ENCODE measurements around the gene RNF220. TPM values are rescaled to one million over a fixed set of nuclear protein-coding genes. Genes with fewer than 3 reads are reported as not detected.

RNF220 gene
- total and polyA plus RNA-seq, 2 experiments from 2014 or later, result 47.4 to 123 TPM

GRCh38 chr1:44408632-44409602, 3.9 kb downstream of the RNF220 start:
- WGBS, 2 experiments (ENCODE audit: low coverage in 1 of 2, low lambda C conversion rate in 2 of 2, missing lambda C conversion rate in 2 of 2), result 21 to 23% methylated on average over 37 of the region's 37 CpGs
- TF ChIP-seq EZH2 (IDR thresholded peaks at IDR 0.05; ENCODE audit: insufficient read depth, poor library complexity, severe bottlenecking) (peak; percentile 89), EZH2phosphoT487 (IDR thresholded peaks at IDR 0.05; ENCODE audit: insufficient read depth, low read depth) (0 out of 2 replicates have a peak, but pooled peaks have one; percentile 11)
- Histone ChIP-seq H3K4me2 (ENCODE audit: unreplicated experiment) (no peak overlapping the region), H3K9me3 (ENCODE audit: low read depth) (no peaks in the 10 kb centered on the region), H3K27ac (no peak overlapping the region), H3K4me3 (no peak overlapping the region), H3K9ac (no peak overlapping the region), H2AFZ (no peak overlapping the region), H3K9me2 (ENCODE audit: insufficient read depth) (no peaks in the 10 kb centered on the region), H3K27me3 (replicated peaks; ENCODE audit: insufficient read depth) (peaks cover 98% of the 10 kb centered on the region), H3K4me1 (ENCODE audit: insufficient read depth) (0 out of 2 replicates have a peak, but pooled peaks cover 10% of the 10 kb centered on the region), H3K79me2 (ENCODE audit: insufficient read depth) (no peaks in the 10 kb centered on the region), H4K20me1 (ENCODE audit: insufficient read depth) (no peaks in the 10 kb centered on the region), H3F3A (ENCODE audit: insufficient read depth) (no peaks in the 10 kb centered on the region), H3K36me3 (ENCODE audit: low read depth) (no peaks in the 10 kb centered on the region)
- in situ Hi-C loops (cut with MboI), result no loop called here
- DNase-seq, result no peak

- H2AFZ ChIP-seq, result no peak overlapping the region
- H3K4me1 ChIP-seq (ENCODE audit: insufficient read depth), result 0 out of 2 replicates have a peak, but pooled peaks cover 10% of the 10 kb centered on the region
- 25 to 26% methylated on average over 4 of the region's 4 CpGs for WGBS, 2 experiments (ENCODE audit: low coverage in 1 of 2, low lambda C conversion rate in 2 of 2, missing lambda C conversion rate in 2 of 2)
- no peaks in the 10 kb centered on the region for H3K9me3 ChIP-seq (ENCODE audit: low read depth)
- H3K4me2 ChIP-seq (ENCODE audit: unreplicated experiment), result no peak overlapping the region
- H3K79me2 ChIP-seq (ENCODE audit: insufficient read depth), result no peaks in the 10 kb centered on the region
- H4K20me1 ChIP-seq (ENCODE audit: insufficient read depth), result no peaks in the 10 kb centered on the region
- H3K36me3 ChIP-seq (ENCODE audit: low read depth), result no peaks in the 10 kb centered on the region
- H3K27me3 ChIP-seq (replicated peaks; ENCODE audit: insufficient read depth), result peaks cover 98% of the 10 kb centered on the region
- H3F3A ChIP-seq (ENCODE audit: insufficient read depth), result no peaks in the 10 kb centered on the region
- no peak for DNase-seq
- no peak overlapping the region for H3K9ac ChIP-seq
- H3K9me2 ChIP-seq (ENCODE audit: insufficient read depth), result no peaks in the 10 kb centered on the region
- no peak overlapping the region for H3K27ac ChIP-seq
- H3K4me3 ChIP-seq, result no peak overlapping the region
- TF ChIP-seq EZH2 (IDR thresholded peaks at IDR 0.05; ENCODE audit: insufficient read depth, poor library complexity, severe bottlenecking) (no peak), EZH2phosphoT487 (IDR thresholded peaks at IDR 0.05; ENCODE audit: insufficient read depth, low read depth) (no peak)
- in situ Hi-C loops (cut with MboI), result no loop called here
Observed at GRCh38 chr1:44409757-44410156, 4.7 kb downstream of the RNF220 start.

DNA sequence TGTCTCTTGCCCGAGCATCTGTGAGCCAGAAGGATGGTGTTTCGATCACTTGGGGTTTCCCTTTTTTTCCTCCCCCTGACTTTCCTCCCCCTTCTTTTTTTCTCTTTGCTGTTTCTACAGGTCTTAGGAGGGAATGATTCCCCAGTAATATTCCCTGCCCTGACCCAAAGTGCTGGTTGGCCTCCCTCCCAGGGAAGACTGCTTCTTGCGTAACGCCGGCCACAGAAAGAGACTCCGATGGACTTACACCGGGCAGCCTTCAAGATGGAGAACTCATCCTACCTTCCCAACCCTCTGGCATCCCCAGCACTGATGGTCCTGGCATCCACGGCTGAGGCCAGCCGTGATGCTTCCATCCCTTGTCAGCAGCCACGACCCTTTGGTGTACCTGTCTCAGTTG, 6.8 kb downstream of the RNF220 start:
- DNase-seq, result no peak
- Histone ChIP-seq H3K9me2 (ENCODE audit: insufficient read depth) (no peaks in the 10 kb centered on the region), H3K4me3 (no peak overlapping the region), H3K9me3 (ENCODE audit: low read depth) (no peaks in the 10 kb centered on the region), H4K20me1 (ENCODE audit: insufficient read depth) (no peaks in the 10 kb centered on the region), H3K27ac (no peak overlapping the region), H2AFZ (no peak overlapping the region), H3K79me2 (ENCODE audit: insufficient read depth) (no peaks in the 10 kb centered on the region), H3K36me3 (ENCODE audit: low read depth) (no peaks in the 10 kb centered on the region), H3K4me1 (ENCODE audit: insufficient read depth) (no peaks in the 10 kb centered on the region), H3K27me3 (replicated peaks; ENCODE audit: insufficient read depth) (peaks cover 100% of the 10 kb centered on the region), H3F3A (ENCODE audit: insufficient read depth) (no peaks in the 10 kb centered on the region), H3K9ac (no peak overlapping the region), H3K4me2 (ENCODE audit: unreplicated experiment) (no peak overlapping the region)
- 68% methylated on average over 10 of the region's 10 CpGs for WGBS, 2 experiments (ENCODE audit: low coverage in 1 of 2, low lambda C conversion rate in 2 of 2, missing lambda C conversion rate in 2 of 2)
- no peak for TF ChIP-seq EZH2 (IDR thresholded peaks at IDR 0.05; ENCODE audit: insufficient read depth, poor library complexity, severe bottlenecking)
- TF ChIP-seq EZH2phosphoT487 (IDR thresholded peaks at IDR 0.05; ENCODE audit: insufficient read depth, low read depth), result no peak
- in situ Hi-C loops (cut with MboI), result no loop called here

DNA sequence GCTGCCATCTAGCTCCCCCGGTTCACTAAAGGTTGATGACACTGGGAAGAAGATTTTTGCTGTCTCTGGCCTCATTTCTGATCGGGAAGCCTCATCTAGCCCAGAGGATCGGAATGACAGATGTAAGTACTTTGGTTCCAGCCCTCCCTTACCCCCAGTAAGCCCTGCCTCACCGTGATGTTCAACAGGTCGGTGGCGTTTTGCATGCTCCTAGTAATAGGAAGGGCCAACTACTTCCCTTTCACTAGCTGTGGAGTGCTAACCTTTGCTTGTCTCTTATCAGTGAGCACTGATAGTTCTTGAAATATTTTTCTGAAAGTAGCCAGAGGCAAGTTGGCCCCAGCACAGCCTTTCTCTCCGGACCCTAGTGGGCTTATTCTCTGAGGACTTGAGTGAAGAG, 7.5 kb downstream of the RNF220 start:
- Histone ChIP-seq H3F3A (ENCODE audit: insufficient read depth) (no peaks in the 10 kb centered on the region), H3K27me3 (replicated peaks; ENCODE audit: insufficient read depth) (peaks cover 100% of the 10 kb centered on the region), H4K20me1 (ENCODE audit: insufficient read depth) (no peaks in the 10 kb centered on the region), H3K9ac (no peak overlapping the region), H3K9me2 (ENCODE audit: insufficient read depth) (no peaks in the 10 kb centered on the region), H3K4me3 (no peak overlapping the region), H2AFZ (no peak overlapping the region), H3K36me3 (ENCODE audit: low read depth) (no peaks in the 10 kb centered on the region), H3K79me2 (ENCODE audit: insufficient read depth) (no peaks in the 10 kb centered on the region), H3K27ac (no peak overlapping the region), H3K4me2 (ENCODE audit: unreplicated experiment) (no peak overlapping the region), H3K4me1 (ENCODE audit: insufficient read depth) (no peaks in the 10 kb centered on the region), H3K9me3 (ENCODE audit: low read depth) (no peaks in the 10 kb centered on the region)
- TF ChIP-seq EZH2 (IDR thresholded peaks at IDR 0.05; ENCODE audit: insufficient read depth, poor library complexity, severe bottlenecking) (no peak), EZH2phosphoT487 (IDR thresholded peaks at IDR 0.05; ENCODE audit: insufficient read depth, low read depth) (no peak)
- 16 to 18% methylated on average over 7 of the region's 7 CpGs for WGBS, 2 experiments (ENCODE audit: low coverage in 1 of 2, low lambda C conversion rate in 2 of 2, missing lambda C conversion rate in 2 of 2)
- in situ Hi-C loops (cut with MboI), result no loop called here
- DNase-seq, result no peak
